Measurements from ENCODE around the gene RNF103.

DNA sequence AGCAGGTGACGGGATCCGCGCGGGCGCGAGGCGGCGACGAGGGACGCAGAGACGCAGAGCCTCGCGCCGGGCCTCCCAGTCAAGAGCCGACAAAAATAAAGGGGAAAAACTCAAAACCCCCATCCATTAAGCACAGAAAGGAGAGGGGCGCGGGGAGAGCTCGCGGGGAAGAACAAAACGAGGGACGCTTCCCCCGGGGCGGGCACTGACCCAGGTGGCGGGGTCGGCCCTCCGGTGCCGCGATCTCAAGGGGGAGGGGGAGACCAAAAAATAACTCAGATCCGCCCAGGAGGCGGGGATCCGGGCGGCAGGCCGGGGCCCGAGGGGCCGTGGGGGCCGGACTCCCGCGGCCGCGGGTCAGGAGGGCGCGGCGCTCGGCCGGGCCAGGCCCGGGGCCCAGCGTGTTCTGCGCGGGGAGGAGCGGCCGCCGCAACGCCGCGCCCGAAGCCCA is 597 bp downstream of the RNF103 start:
- TF ChIP-seq CTCF (IDR thresholded peaks at IDR 0.05; ENCODE audit: poor library complexity) (no peak), EZH2phosphoT487 (IDR thresholded peaks at IDR 0.05; ENCODE audit: low read depth, severe bottlenecking, unreplicated experiment) (no peak)

Measured in hepatocyte (in vitro differentiated cells).